Measurements from ENCODE around the gene E2F3. TPM values are rescaled to one million over a fixed set of nuclear protein-coding genes. Genes with fewer than 3 reads are reported as not detected.

Gene E2F3
- total RNA-seq (2.5 TPM), polyA plus RNA-seq (ENCODE audit: insufficient read depth in 1 of 8, insufficient read length in 8 of 8, low replicate concordance in 1 of 8) (10 to 100 TPM in 1 of 8 donors, 1 to 10 TPM in 7; 7.3 to 13.2 (median 8.8) TPM)
- long read RNA-seq, donor 1, result 0 reads
- long read RNA-seq, donor 2, result 0 reads
- long read RNA-seq, donor 3, result 0 reads
- long read RNA-seq, donor 4, result 0 reads
- long read RNA-seq, donor 5, full-length matches to known transcripts, result 1 of 1 reads
- long read RNA-seq, donor 5, partial matches to known transcripts, result 0 of 1 reads
- long read RNA-seq, donor 5, other reads (novel, unspliced or antisense), result 0 of 1 reads
- long read RNA-seq, donor 6, result 0 reads
- long read RNA-seq, donor 7, result 0 reads
- long read RNA-seq, donor 8, result 0 reads
- long read RNA-seq, donor 9, result 0 reads
- long read RNA-seq, donor 10, partial matches to known transcripts, result 11 of 11 reads
- long read RNA-seq, donor 10, other reads (novel, unspliced or antisense), result 0 of 11 reads
- long read RNA-seq, donor 11, result 0 reads

- Histone ChIP-seq H3K4me3 (ENCODE audit: low read length) (peak within 1 kb of the TSS; percentile 83), H3K27ac (ENCODE audit: low read length) (peak within 1 kb of the TSS; percentile 97), H3K36me3 (ENCODE audit: control insufficient read depth, insufficient read depth, low read length) (no peaks in the 10 kb centered on the region), H3K9me3 (replicated peaks; ENCODE audit: control insufficient read depth, low read depth, low read length) (no peaks in the 10 kb centered on the region), H3K27me3 (ENCODE audit: control insufficient read depth, insufficient read depth, low read length) (no peaks in the 10 kb centered on the region), H3K4me1 (ENCODE audit: control insufficient read depth, insufficient read depth, low read length) (peaks cover 14% of the 10 kb centered on the region)
- DNase-seq, result peak; percentile 100
- WGBS (ENCODE audit: insufficient coverage), result under 1% methylated on average over 41 of the region's 63 CpGs
Measured at GRCh38 chr6:20401205-20402091, at the start of gene E2F3. Gene E2F3 (plus strand): TSS chr6:20401879. CDS start chr6:20402233, 354 bp downstream.

DNA sequence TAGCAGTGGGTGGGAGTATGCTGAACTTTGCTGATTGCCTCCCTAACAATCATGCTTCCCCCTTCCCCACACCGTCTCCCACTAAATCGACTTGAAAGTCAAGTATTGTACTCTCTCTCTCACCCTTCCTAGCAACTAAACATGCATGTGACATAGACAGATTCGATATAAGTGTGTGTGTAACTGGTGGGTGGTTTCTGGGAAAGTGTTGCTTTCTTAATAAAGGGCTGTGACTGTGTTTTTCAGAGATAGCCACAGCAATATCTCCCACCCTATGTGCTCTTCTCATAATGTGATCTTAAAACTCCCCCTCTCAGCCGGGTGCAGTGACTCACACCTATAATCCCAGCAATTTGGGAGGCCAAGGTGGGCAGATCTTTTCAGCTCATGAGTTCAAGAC lies 49.3 kb upstream of the E2F3 start:
- H3K27me3 ChIP-seq (ENCODE audit: control insufficient read depth, insufficient read depth, low read length), result no peaks in the 10 kb centered on the region
- H3K27ac ChIP-seq (ENCODE audit: low read length), result no peak overlapping the region
- WGBS (ENCODE audit: insufficient coverage), result no CpG with 5 or more reads among the region's 4 CpGs
- H3K4me3 ChIP-seq (ENCODE audit: low read length), result no peak overlapping the region
- no peak for DNase-seq
- H3K9me3 ChIP-seq (replicated peaks; ENCODE audit: control insufficient read depth, low read depth, low read length), result peaks cover 4% of the 10 kb centered on the region
- H3K36me3 ChIP-seq (ENCODE audit: control insufficient read depth, insufficient read depth, low read length), result no peaks in the 10 kb centered on the region
- H3K4me1 ChIP-seq (ENCODE audit: control insufficient read depth, insufficient read depth, low read length), result no peaks in the 10 kb centered on the region

DNA sequence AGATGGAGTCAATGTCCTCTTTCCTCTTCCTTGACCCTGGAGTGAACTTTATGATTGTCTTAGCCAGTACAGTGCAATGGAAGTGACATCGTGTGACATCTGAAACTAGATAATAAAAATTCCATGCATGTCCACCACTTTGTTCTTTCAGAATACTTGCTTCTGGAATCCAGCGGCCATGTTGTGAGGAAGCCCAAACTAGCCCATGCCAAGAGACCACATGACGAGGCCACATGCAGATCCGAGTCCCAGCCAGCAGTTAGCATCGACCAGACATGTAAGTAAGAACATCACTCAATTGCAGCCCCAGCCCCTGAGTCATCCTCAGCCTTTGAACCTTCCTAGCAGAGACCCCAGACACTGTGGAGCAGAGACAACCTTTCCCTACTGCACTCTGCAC lies 48.5 kb upstream of the E2F3 start:
- 100% methylated on average over 3 of the region's 5 CpGs for WGBS (ENCODE audit: insufficient coverage)
- Histone ChIP-seq H3K4me3 (ENCODE audit: low read length) (no peak overlapping the region), H3K27ac (ENCODE audit: low read length) (no peak overlapping the region), H3K27me3 (ENCODE audit: control insufficient read depth, insufficient read depth, low read length) (no peaks in the 10 kb centered on the region), H3K4me1 (ENCODE audit: control insufficient read depth, insufficient read depth, low read length) (no peaks in the 10 kb centered on the region), H3K9me3 (replicated peaks; ENCODE audit: control insufficient read depth, low read depth, low read length) (peaks cover 4% of the 10 kb centered on the region), H3K36me3 (ENCODE audit: control insufficient read depth, insufficient read depth, low read length) (no peaks in the 10 kb centered on the region)
- DNase-seq, result no peak

DNA sequence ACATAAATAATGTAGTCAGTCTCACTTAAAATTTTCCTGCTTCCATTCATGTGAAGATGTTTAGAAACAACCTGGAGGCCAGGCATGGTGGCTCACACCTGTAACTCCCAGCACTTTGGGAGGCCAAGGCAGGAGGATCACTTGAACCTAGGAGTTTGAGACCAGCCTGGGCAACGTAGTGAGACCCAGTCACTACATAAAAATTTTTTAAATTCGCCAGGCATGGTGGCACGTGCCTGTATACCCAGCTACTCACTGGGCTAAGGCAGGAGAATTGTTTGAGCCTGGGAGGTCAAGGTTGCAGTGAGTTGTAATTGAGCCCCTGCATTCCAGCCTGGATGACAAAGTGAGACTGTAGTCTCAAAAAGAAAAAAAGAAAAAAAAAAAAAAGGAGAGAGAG lies 47.3 kb upstream of the E2F3 start:
- DNase-seq, result no peak
- Histone ChIP-seq H3K4me1 (ENCODE audit: control insufficient read depth, insufficient read depth, low read length) (no peaks in the 10 kb centered on the region), H3K27ac (ENCODE audit: low read length) (no peak overlapping the region), H3K4me3 (ENCODE audit: low read length) (no peak overlapping the region), H3K27me3 (ENCODE audit: control insufficient read depth, insufficient read depth, low read length) (no peaks in the 10 kb centered on the region), H3K36me3 (ENCODE audit: control insufficient read depth, insufficient read depth, low read length) (no peaks in the 10 kb centered on the region), H3K9me3 (replicated peaks; ENCODE audit: control insufficient read depth, low read depth, low read length) (peaks cover 4% of the 10 kb centered on the region)
- WGBS (ENCODE audit: insufficient coverage), result no CpG with 5 or more reads among the region's 3 CpGs

GRCh38 chr6:20360471-20361119 lies 41.1 kb upstream of the E2F3 start:
- no peak overlapping the region for H3K27ac ChIP-seq (ENCODE audit: low read length)
- H3K9me3 ChIP-seq (replicated peaks; ENCODE audit: control insufficient read depth, low read depth, low read length), result no peaks in the 10 kb centered on the region
- no peaks in the 10 kb centered on the region for H3K27me3 ChIP-seq (ENCODE audit: control insufficient read depth, insufficient read depth, low read length)
- no CpG with 5 or more reads among the region's 6 CpGs for WGBS (ENCODE audit: insufficient coverage)
- H3K36me3 ChIP-seq (ENCODE audit: control insufficient read depth, insufficient read depth, low read length), result no peaks in the 10 kb centered on the region
- DNase-seq, result no peak
- H3K4me1 ChIP-seq (ENCODE audit: control insufficient read depth, insufficient read depth, low read length), result no peaks in the 10 kb centered on the region
- H3K4me3 ChIP-seq (ENCODE audit: low read length), result no peak overlapping the region

GRCh38 chr6:20362623-20363022 lies 39.1 kb upstream of the E2F3 start:
- H3K4me3 ChIP-seq (ENCODE audit: low read length), result no peak overlapping the region
- no peak overlapping the region for H3K27ac ChIP-seq (ENCODE audit: low read length)
- no peaks in the 10 kb centered on the region for H3K9me3 ChIP-seq (replicated peaks; ENCODE audit: control insufficient read depth, low read depth, low read length)
- WGBS (ENCODE audit: insufficient coverage), result no CpG with 5 or more reads among the region's 1 CpG
- H3K4me1 ChIP-seq (ENCODE audit: control insufficient read depth, insufficient read depth, low read length), result no peaks in the 10 kb centered on the region
- peaks cover 2% of the 10 kb centered on the region for H3K27me3 ChIP-seq (ENCODE audit: control insufficient read depth, insufficient read depth, low read length)
- no peaks in the 10 kb centered on the region for H3K36me3 ChIP-seq (ENCODE audit: control insufficient read depth, insufficient read depth, low read length)
- DNase-seq, result no peak

GRCh38 chr6:20364327-20364726 lies 37.4 kb upstream of the E2F3 start:
- H3K27ac ChIP-seq (ENCODE audit: low read length), result no peak overlapping the region
- no peaks in the 10 kb centered on the region for H3K4me1 ChIP-seq (ENCODE audit: control insufficient read depth, insufficient read depth, low read length)
- H3K36me3 ChIP-seq (ENCODE audit: control insufficient read depth, insufficient read depth, low read length), result no peaks in the 10 kb centered on the region
- peaks cover 2% of the 10 kb centered on the region for H3K27me3 ChIP-seq (ENCODE audit: control insufficient read depth, insufficient read depth, low read length)
- no peak overlapping the region for H3K4me3 ChIP-seq (ENCODE audit: low read length)
- no peak for DNase-seq
- WGBS (ENCODE audit: insufficient coverage), result 100% methylated on average over 1 of the region's 2 CpGs
- no peaks in the 10 kb centered on the region for H3K9me3 ChIP-seq (replicated peaks; ENCODE audit: control insufficient read depth, low read depth, low read length)

- no CpG with 5 or more reads among the region's 3 CpGs for WGBS (ENCODE audit: insufficient coverage)
- H3K36me3 ChIP-seq (ENCODE audit: control insufficient read depth, insufficient read depth, low read length), result no peaks in the 10 kb centered on the region
- peaks cover 2% of the 10 kb centered on the region for H3K27me3 ChIP-seq (ENCODE audit: control insufficient read depth, insufficient read depth, low read length)
- no peaks in the 10 kb centered on the region for H3K4me1 ChIP-seq (ENCODE audit: control insufficient read depth, insufficient read depth, low read length)
- H3K4me3 ChIP-seq (ENCODE audit: low read length), result no peak overlapping the region
- no peak overlapping the region for H3K27ac ChIP-seq (ENCODE audit: low read length)
- H3K9me3 ChIP-seq (replicated peaks; ENCODE audit: control insufficient read depth, low read depth, low read length), result no peaks in the 10 kb centered on the region
- DNase-seq, result no peak
Measured at GRCh38 chr6:20365456-20365855, 36.2 kb upstream of the E2F3 start.

GRCh38 chr6:20366082-20366830 lies 35.4 kb upstream of the E2F3 start:
- peak; percentile 1 for DNase-seq
- H3K4me3 ChIP-seq (ENCODE audit: low read length), result no peak overlapping the region
- peaks cover 2% of the 10 kb centered on the region for H3K27me3 ChIP-seq (ENCODE audit: control insufficient read depth, insufficient read depth, low read length)
- no peaks in the 10 kb centered on the region for H3K9me3 ChIP-seq (replicated peaks; ENCODE audit: control insufficient read depth, low read depth, low read length)
- 71% methylated on average over 1 of the region's 7 CpGs for WGBS (ENCODE audit: insufficient coverage)
- no peaks in the 10 kb centered on the region for H3K4me1 ChIP-seq (ENCODE audit: control insufficient read depth, insufficient read depth, low read length)
- no peaks in the 10 kb centered on the region for H3K36me3 ChIP-seq (ENCODE audit: control insufficient read depth, insufficient read depth, low read length)
- no peak overlapping the region for H3K27ac ChIP-seq (ENCODE audit: low read length)
